PC-9 (cell line): ENCODE results near the gene CSN1S1.

Experiments used
- EZH2 ChIP-seq: fragments of 200-600 bp; sonication (generic); IDR thresholded peaks from 2 replicates; pipeline ENCODE4 v1.8.0; 2017; ENCODE audit warnings: antibody characterized with exemption, low read depth
- TF ChIP-seq, protein P1 (sequence below): fragments of 200-600 bp; sonication (generic); conservative IDR thresholded peaks from 2 replicates; pipeline ENCODE4 v1.6.1; 2017; ENCODE audit warnings: mixed run types, antibody characterized with exemption, mild to moderate bottlenecking, moderate library complexity

DNA sequence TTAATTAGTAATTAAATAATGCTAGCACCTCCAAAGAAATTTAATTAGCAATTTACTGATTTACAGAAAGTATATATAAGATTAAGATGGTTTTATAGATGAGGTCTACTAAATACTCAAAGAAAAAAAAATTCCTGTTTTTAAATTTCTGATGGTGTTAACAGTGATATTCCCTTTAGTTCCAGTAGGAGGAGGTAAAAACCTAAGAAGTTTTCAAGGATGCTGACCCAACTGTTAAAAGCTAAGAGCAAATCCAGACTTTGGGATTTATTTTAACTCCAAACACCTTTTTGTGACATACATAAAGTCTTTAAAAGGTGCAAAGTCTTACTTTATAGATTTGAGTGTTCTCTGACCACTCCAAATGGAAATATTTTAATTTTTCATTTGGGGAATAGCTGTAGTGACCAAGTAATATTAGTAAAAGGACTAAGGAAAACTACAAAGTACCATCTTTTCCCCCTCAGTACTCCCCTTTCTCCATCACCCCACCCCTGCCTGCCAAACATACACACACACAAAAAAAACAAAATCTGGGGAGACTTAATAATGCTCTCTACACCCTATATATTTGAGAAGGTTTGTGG, 34.2 kb upstream of the CSN1S1 start:
- no peak for TF ChIP-seq EZH2
- TF ChIP-seq, protein P1, sequence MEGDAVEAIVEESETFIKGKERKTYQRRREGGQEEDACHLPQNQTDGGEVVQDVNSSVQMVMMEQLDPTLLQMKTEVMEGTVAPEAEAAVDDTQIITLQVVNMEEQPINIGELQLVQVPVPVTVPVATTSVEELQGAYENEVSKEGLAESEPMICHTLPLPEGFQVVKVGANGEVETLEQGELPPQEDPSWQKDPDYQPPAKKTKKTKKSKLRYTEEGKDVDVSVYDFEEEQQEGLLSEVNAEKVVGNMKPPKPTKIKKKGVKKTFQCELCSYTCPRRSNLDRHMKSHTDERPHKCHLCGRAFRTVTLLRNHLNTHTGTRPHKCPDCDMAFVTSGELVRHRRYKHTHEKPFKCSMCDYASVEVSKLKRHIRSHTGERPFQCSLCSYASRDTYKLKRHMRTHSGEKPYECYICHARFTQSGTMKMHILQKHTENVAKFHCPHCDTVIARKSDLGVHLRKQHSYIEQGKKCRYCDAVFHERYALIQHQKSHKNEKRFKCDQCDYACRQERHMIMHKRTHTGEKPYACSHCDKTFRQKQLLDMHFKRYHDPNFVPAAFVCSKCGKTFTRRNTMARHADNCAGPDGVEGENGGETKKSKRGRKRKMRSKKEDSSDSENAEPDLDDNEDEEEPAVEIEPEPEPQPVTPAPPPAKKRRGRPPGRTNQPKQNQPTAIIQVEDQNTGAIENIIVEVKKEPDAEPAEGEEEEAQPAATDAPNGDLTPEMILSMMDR: peak; percentile 58
